Keratinocyte (primary cell): Measurements from ENCODE around the gene PIK3CA. TPM values are rescaled to one million over a fixed set of nuclear protein-coding genes. Genes with fewer than 3 reads are reported as not detected.

Experiments used
- DNase-seq: peaks from one replicate; pipeline ENCODE4 v3.0.0-alpha.2; 2011; ENCODE audit warnings: low read depth, missing footprints, low spot score
- FAIRE-seq: peaks from 2 replicates; lab custom pipeline; 2011; peaks lifted over from hg19 to GRCh38; lab: Jason Lieb, UNC
- H2AFZ ChIP-seq: 2 replicates; pipeline ENCODE4 v1.6.0; 2012; ENCODE audit warnings: low read length, control low read depth, inconsistent platforms; ENCODE audit not compliant: control insufficient read depth
- H3K27ac ChIP-seq: 2 replicates; pipeline ENCODE4 v1.5.1; 2011; ENCODE audit warnings: low read length; ENCODE audit not compliant: control insufficient read depth, insufficient read depth
- H3K27me3 ChIP-seq: 3 replicates; pipeline ENCODE4 v1.6.0; 2011; ENCODE audit warnings: low read length; ENCODE audit not compliant: control insufficient read depth, insufficient read depth; ENCODE audit errors: extremely low read depth
- H3K36me3 ChIP-seq, 2 experiments: 2 replicates in 1 of 2; 3 replicates in 1 of 2; pipeline ENCODE4 v1.5.1; 2011; ENCODE audit warnings: low read length in 2 of 2, mild to moderate bottlenecking in 1 of 2; ENCODE audit not compliant: control insufficient read depth in 2 of 2, insufficient read depth in 2 of 2; ENCODE audit errors: extremely low read depth in 1 of 2
- H3K4me1 ChIP-seq: 3 replicates; pipeline ENCODE4 v1.5.1; 2011; ENCODE audit warnings: low read length; ENCODE audit not compliant: control insufficient read depth, insufficient read depth; ENCODE audit errors: extremely low read depth
- H3K4me2 ChIP-seq: 3 replicates; pipeline ENCODE4 v1.6.0; 2011; ENCODE audit warnings: low read depth, low read length; ENCODE audit not compliant: control insufficient read depth, insufficient read depth; ENCODE audit errors: extremely low read depth
- H3K4me3 ChIP-seq, 3 experiments: fragments of 200-600 bp in 1 of 3; sonication (generic) in 1 of 3; 2 replicates in 2 of 3; 3 replicates in 1 of 3; pipeline ENCODE4 v1.5.1; 2011 to 2016; ENCODE audit warnings: low read length in 3 of 3, mild to moderate bottlenecking in 3 of 3, control low read depth in 2 of 3, inconsistent platforms in 1 of 3, low read depth in 1 of 3, mixed read lengths in 1 of 3, mixed run types in 1 of 3, moderate library complexity in 1 of 3; ENCODE audit not compliant: control insufficient read depth in 2 of 3, insufficient read depth in 2 of 3; ENCODE audit errors: extremely low read depth in 1 of 3
- H3K79me2 ChIP-seq: 2 replicates; pipeline ENCODE4 v1.6.0; 2012; ENCODE audit warnings: low read length; ENCODE audit not compliant: control insufficient read depth, insufficient read depth
- H3K9ac ChIP-seq: 3 replicates; pipeline ENCODE4 v1.6.0; 2011; ENCODE audit warnings: low read length; ENCODE audit not compliant: control insufficient read depth, insufficient read depth; ENCODE audit errors: extremely low read depth
- H3K9me1 ChIP-seq: 3 replicates; pipeline ENCODE4 v1.6.0; 2011; ENCODE audit warnings: low read length; ENCODE audit not compliant: control insufficient read depth, insufficient read depth; ENCODE audit errors: extremely low read depth
- H3K9me3 ChIP-seq: 2 replicates; pipeline ENCODE4 v1.5.1; 2012; ENCODE audit warnings: low read depth, low read length; ENCODE audit not compliant: control insufficient read depth
- H4K20me1 ChIP-seq: 3 replicates; pipeline ENCODE4 v1.6.0; 2011; ENCODE audit warnings: low read length; ENCODE audit not compliant: control insufficient read depth, insufficient read depth; ENCODE audit errors: extremely low read depth
- EZH2 ChIP-seq: IDR thresholded peaks from one replicate; pipeline ENCODE4 v1.6.1; 2012; ENCODE audit warnings: inconsistent platforms, mild to moderate bottlenecking, low read length, moderate library complexity
- dilution Hi-C: fragments of 300-500 bp; cut with MboI; formaldehyde crosslinking; loops from one replicate; pipeline ENCODE4 v1.7.0; 2020; ENCODE audit warnings: low sequenced_read_pairs; ENCODE audit not compliant: extremely low pct_ligation_motif_present
- polyA plus RNA-seq, 5 experiments: library from polyadenylated mRNA; depleted of rRNA in 3 of 5; stranded (reverse) in 3 of 5; stranded (forward) in 1 of 5; unstranded in 1 of 5; fragments of >200 nt; gene quantifications; 1 replicate in 1 of 5; 2 replicates in 3 of 5; 3 replicates in 1 of 5; pipeline versions ENCODE4 v1.2.1 to v1.2.3, GENCODE V29; 2011 to 2012; ENCODE audit warnings: missing spikeins in 2 of 5, low read depth in 1 of 5, low replicate concordance in 1 of 5
- TF ChIP-seq, protein P1 (sequence below), 3 experiments: IDR thresholded peaks in 1 of 3; conservative IDR thresholded peaks in 1 of 3; optimal IDR thresholded peaks in 1 of 3; 2 replicates in 2 of 3; 3 replicates in 1 of 3; pipeline versions ENCODE3 to v1.5.1; 2011; ENCODE audit warnings: low read length in 3 of 3, mild to moderate bottlenecking in 3 of 3, moderate library complexity in 2 of 3, control low read depth in 1 of 3, inconsistent platforms in 1 of 3; ENCODE audit not compliant: insufficient read depth in 2 of 3; ENCODE audit errors: extremely low read depth in 1 of 3

PIK3CA gene
- polyA plus RNA-seq, 1 donor (not counting 4 experiments of a cell fraction or from before 2014, with no cell fraction given), result 12.0 TPM

DNA sequence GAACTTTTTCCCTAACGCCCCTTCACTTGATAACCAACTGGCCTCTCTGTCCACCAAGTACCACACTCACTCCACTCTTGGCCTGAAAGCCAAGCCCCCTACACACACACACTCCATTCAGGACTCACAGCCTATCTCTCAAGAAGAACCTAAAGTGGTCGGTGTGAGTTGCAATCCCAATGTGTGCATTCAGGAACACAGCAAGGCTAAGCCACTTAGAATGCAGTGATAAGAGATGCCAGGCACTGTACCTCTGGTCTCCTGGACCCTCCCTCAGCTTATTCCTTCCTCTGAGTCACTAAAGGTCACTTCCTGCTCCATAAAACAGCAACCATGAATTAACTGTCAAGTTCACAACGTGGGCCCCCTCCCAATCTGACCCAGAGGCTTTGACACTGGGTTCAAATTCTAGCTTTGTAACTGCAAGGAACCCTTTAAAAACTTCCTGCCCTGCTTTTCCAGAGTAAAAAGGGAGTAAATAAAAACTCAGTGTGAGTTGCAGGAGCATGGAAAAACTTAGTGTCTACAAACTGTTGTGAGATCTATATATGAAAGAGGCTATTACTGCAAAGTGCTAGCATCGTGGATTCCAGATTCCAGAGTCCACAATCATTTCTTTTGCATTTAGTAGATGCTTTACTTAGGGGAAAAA lies 120.4 kb downstream of the PIK3CA start:
- H3K27me3 ChIP-seq, result no peaks in the 10 kb centered on the region
- FAIRE-seq (no peak), DNase-seq (no peak)
- no peak overlapping the region for H3K4me2 ChIP-seq
- H3K79me2 ChIP-seq, result no peaks in the 10 kb centered on the region
- dilution Hi-C loops, result no loop called here
- TF ChIP-seq EZH2, result no peak
- TF ChIP-seq, protein P1, sequence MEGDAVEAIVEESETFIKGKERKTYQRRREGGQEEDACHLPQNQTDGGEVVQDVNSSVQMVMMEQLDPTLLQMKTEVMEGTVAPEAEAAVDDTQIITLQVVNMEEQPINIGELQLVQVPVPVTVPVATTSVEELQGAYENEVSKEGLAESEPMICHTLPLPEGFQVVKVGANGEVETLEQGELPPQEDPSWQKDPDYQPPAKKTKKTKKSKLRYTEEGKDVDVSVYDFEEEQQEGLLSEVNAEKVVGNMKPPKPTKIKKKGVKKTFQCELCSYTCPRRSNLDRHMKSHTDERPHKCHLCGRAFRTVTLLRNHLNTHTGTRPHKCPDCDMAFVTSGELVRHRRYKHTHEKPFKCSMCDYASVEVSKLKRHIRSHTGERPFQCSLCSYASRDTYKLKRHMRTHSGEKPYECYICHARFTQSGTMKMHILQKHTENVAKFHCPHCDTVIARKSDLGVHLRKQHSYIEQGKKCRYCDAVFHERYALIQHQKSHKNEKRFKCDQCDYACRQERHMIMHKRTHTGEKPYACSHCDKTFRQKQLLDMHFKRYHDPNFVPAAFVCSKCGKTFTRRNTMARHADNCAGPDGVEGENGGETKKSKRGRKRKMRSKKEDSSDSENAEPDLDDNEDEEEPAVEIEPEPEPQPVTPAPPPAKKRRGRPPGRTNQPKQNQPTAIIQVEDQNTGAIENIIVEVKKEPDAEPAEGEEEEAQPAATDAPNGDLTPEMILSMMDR (optimal IDR thresholded peaks at IDR 0.05 in 1 of 3, IDR thresholded peaks at IDR 0.05 in 1 of 3, conservative IDR thresholded peaks at IDR 0.05 in 1 of 3; ENCODE audit: extremely low read depth in 1 of 3, insufficient read depth in 2 of 3, low read length in 3 of 3), result no peak
- H3K4me3 ChIP-seq, result no peak overlapping the region
- no peaks in the 10 kb centered on the region for H3K9me1 ChIP-seq
- H3K9ac ChIP-seq, result no peak overlapping the region
- H4K20me1 ChIP-seq, result no peaks in the 10 kb centered on the region
- no peaks in the 10 kb centered on the region for H3K4me1 ChIP-seq
- no peak overlapping the region for H2AFZ ChIP-seq
- H3K36me3 ChIP-seq, result no peaks in the 10 kb centered on the region
- H3K27ac ChIP-seq, result no peak overlapping the region
- no peaks in the 10 kb centered on the region for H3K9me3 ChIP-seq

DNA sequence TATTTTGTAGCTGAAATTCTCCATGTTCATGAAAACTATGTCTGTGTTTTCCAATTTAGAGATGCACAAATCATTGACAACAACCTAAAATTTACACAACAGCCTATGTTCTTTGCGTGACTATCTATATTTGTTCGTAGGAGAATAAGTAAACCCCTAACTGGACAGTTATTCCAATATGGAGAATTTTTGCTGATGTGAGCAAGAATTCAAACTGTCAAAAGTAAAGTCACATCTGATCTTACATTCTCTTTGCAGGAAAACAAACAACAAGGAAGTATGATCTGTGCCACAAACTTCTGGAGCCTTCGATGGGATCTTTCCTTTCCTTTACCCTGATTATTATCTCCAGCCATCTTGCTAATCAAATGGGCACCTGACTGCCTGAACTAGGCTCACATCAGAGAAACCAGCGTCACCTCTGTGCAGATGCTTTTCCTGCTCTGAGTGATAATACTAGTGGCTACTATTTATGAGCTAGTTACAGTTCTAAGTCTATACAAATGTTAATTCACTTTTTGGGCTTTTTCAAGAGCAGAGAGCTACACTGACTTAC lies 121.1 kb downstream of the PIK3CA start:
- Histone ChIP-seq H3K9me3 (no peaks in the 10 kb centered on the region), H2AFZ (no peak overlapping the region), H3K27me3 (no peaks in the 10 kb centered on the region), H3K27ac (no peak overlapping the region), H3K4me3 (no peak overlapping the region), H3K9ac (no peak overlapping the region), H3K79me2 (no peaks in the 10 kb centered on the region), H3K4me1 (no peaks in the 10 kb centered on the region), H3K4me2 (no peak overlapping the region), H3K36me3 (no peaks in the 10 kb centered on the region), H3K9me1 (no peaks in the 10 kb centered on the region), H4K20me1 (no peaks in the 10 kb centered on the region)
- dilution Hi-C loops, result no loop called here
- no peak for FAIRE-seq
- no peak for DNase-seq
- TF ChIP-seq, protein P1 (optimal IDR thresholded peaks at IDR 0.05 in 1 of 3, IDR thresholded peaks at IDR 0.05 in 1 of 3, conservative IDR thresholded peaks at IDR 0.05 in 1 of 3; ENCODE audit: extremely low read depth in 1 of 3, insufficient read depth in 2 of 3, low read length in 3 of 3), result no peak
- TF ChIP-seq EZH2, result no peak
